PC-9 (cell line): ENCODE results near the gene NFAM1. TPM values are rescaled to one million over a fixed set of nuclear protein-coding genes. Genes with fewer than 3 reads are reported as not detected.

ENCODE experiments used
- BruUV-seq: library from RNA; stranded (reverse); fragments of 400-500 nt; replicated peaks from 2 replicates; lab custom pipeline; 2021; lab: Mats Ljungman, UMichigan
- CTCF ChIA-PET: fragments of 300-600 bp; sonication (Branson Sonifier 250); formaldehyde crosslinking; loops from one replicate; lab custom pipeline; 2022; ENCODE audit warnings: antibody characterized with exemption; lab: Charles Lee
- POLR2A ChIA-PET: fragments of 300-600 bp; sonication (Branson Sonifier 250); formaldehyde crosslinking; loops from one replicate; lab custom pipeline; 2022; ENCODE audit warnings: antibody characterized with exemption; ENCODE audit not compliant: unreplicated experiment; lab: Charles Lee
- DNase-seq, 2 experiments: peaks; one replicate each; pipeline versions ENCODE4 v3.0.0 to v3.0.0-alpha.2; 2015 to 2022; ENCODE audit warnings: mixed read lengths in 1 of 2
- H2AFZ ChIP-seq: fragments of 200-600 bp; sonication (generic); 2 replicates; pipeline ENCODE4 v1.8.1; 2017; ENCODE audit warnings: antibody characterized with exemption
- H3F3A ChIP-seq: fragments of 200-600 bp; sonication (generic); 2 replicates; pipeline ENCODE4 v1.8.1; 2017; ENCODE audit warnings: antibody characterized with exemption, mild to moderate bottlenecking, low read depth; ENCODE audit not compliant: insufficient read depth
- H3K27ac ChIP-seq: fragments of 200-600 bp; sonication (generic); 2 replicates; pipeline ENCODE4 v1.6.1; 2016; ENCODE audit warnings: mixed run types
- H3K27me3 ChIP-seq: fragments of 200-600 bp; sonication (generic); 2 replicates; pipeline ENCODE4 v1.6.1; 2016; ENCODE audit warnings: low read depth, mixed run types; ENCODE audit not compliant: insufficient read depth
- H3K36me3 ChIP-seq: fragments of 200-600 bp; sonication (generic); 2 replicates; pipeline ENCODE4 v1.6.1; 2016; ENCODE audit warnings: low read depth, mixed run types
- H3K4me1 ChIP-seq: fragments of 200-600 bp; sonication (generic); replicated peaks from 2 replicates; pipeline ENCODE4 v1.6.1; 2016; ENCODE audit warnings: mixed run types; ENCODE audit not compliant: insufficient read depth
- H3K4me2 ChIP-seq: fragments of 200-600 bp; sonication (generic); 2 replicates; pipeline ENCODE4 v1.6.1; 2017; ENCODE audit warnings: mixed run types
- H3K4me3 ChIP-seq: fragments of 200-600 bp; sonication (generic); 2 replicates; pipeline ENCODE4 v1.6.1; 2016; ENCODE audit warnings: mixed run types
- H3K79me2 ChIP-seq: fragments of 200-600 bp; sonication (generic); 2 replicates; pipeline ENCODE4 v1.6.1; 2017; ENCODE audit warnings: low read depth, mixed run types
- H3K9me2 ChIP-seq: fragments of 200-600 bp; sonication (generic); 2 replicates; pipeline ENCODE4 v1.8.1; 2017; ENCODE audit warnings: mild to moderate bottlenecking; ENCODE audit not compliant: insufficient read depth
- H3K9me3 ChIP-seq: fragments of 200-600 bp; sonication (generic); 2 replicates; pipeline ENCODE4 v1.8.1; 2016; ENCODE audit warnings: low read depth; ENCODE audit not compliant: insufficient read depth
- H4K20me1 ChIP-seq: fragments of 200-600 bp; sonication (generic); 2 replicates; pipeline ENCODE4 v1.8.1; 2017; ENCODE audit not compliant: insufficient read depth
- EZH2 ChIP-seq: fragments of 200-600 bp; sonication (generic); IDR thresholded peaks from 2 replicates; pipeline ENCODE4 v1.8.0; 2017; ENCODE audit warnings: antibody characterized with exemption, low read depth
- intact Hi-C: fragments of 100-400 bp; cut with micrococcal nuclease; formaldehyde crosslinking; loops from one replicate; pipeline ENCODE4 v1.10.0; 2022; ENCODE audit not compliant: unreplicated experiment
- total RNA-seq: library from RNA; stranded (reverse); gene quantifications from 2 replicates; pipeline ENCODE4 v1.2.3, GENCODE V29; 2021
- TF ChIP-seq, protein P1 (sequence below): fragments of 200-600 bp; sonication (generic); conservative IDR thresholded peaks from 2 replicates; pipeline ENCODE4 v1.6.1; 2017; ENCODE audit warnings: mixed run types, antibody characterized with exemption, mild to moderate bottlenecking, moderate library complexity

Gene NFAM1
- total RNA-seq, 1 experiment from 2014 or later, result not detected

DNA sequence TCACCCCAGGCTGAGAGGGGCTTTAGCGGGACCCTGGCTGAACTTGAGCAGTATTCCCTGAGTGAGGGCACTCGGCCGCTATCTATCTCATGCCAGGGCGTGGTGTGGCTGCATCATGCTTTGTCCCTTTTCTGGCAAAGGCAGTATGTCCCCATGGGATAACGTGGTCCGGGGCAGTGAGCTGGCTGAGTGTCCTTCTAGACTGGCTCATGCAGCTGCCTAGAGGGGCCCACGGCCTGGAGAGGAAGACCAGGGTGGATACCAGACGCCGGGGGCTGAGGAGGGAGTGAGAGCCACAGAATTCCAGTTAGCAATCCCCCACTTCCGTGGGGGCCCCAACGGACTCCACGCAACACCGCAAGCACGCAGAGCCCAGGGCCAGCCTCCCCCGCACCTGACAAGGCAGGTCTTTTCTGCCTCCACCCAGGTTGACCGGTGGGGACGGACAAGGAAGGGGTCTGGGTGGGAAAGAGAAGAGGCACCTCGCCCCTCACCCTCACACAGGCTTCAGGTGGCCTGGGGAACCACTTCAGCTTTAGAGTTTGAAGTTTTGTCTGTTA is 15.5 kb downstream of the NFAM1 start:
- no peaks in the 10 kb centered on the region for H3K36me3 ChIP-seq
- H3K4me3 ChIP-seq, result no peak overlapping the region
- H3K4me2 ChIP-seq, result no peak overlapping the region
- no peak overlapping the region for H3K27ac ChIP-seq
- H3K9me2 ChIP-seq, result no peaks in the 10 kb centered on the region
- no peak for DNase-seq
- no peaks in the 10 kb centered on the region for H3K9me3 ChIP-seq
- no peaks in the 10 kb centered on the region for H3F3A ChIP-seq
- H4K20me1 ChIP-seq, result no peaks in the 10 kb centered on the region
- BruUV-seq, result no TSS peak
- TF ChIP-seq, protein P1, sequence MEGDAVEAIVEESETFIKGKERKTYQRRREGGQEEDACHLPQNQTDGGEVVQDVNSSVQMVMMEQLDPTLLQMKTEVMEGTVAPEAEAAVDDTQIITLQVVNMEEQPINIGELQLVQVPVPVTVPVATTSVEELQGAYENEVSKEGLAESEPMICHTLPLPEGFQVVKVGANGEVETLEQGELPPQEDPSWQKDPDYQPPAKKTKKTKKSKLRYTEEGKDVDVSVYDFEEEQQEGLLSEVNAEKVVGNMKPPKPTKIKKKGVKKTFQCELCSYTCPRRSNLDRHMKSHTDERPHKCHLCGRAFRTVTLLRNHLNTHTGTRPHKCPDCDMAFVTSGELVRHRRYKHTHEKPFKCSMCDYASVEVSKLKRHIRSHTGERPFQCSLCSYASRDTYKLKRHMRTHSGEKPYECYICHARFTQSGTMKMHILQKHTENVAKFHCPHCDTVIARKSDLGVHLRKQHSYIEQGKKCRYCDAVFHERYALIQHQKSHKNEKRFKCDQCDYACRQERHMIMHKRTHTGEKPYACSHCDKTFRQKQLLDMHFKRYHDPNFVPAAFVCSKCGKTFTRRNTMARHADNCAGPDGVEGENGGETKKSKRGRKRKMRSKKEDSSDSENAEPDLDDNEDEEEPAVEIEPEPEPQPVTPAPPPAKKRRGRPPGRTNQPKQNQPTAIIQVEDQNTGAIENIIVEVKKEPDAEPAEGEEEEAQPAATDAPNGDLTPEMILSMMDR, result no peak
- no peak for TF ChIP-seq EZH2
- intact Hi-C loops, result no loop called here
- H3K79me2 ChIP-seq, result no peaks in the 10 kb centered on the region
- no peaks in the 10 kb centered on the region for H3K4me1 ChIP-seq
- POLR2A ChIA-PET, result no interaction called here
- CTCF ChIA-PET, result no interaction called here
- H3K27me3 ChIP-seq, result peaks cover 18% of the 10 kb centered on the region
- H2AFZ ChIP-seq, result no peak overlapping the region

DNA sequence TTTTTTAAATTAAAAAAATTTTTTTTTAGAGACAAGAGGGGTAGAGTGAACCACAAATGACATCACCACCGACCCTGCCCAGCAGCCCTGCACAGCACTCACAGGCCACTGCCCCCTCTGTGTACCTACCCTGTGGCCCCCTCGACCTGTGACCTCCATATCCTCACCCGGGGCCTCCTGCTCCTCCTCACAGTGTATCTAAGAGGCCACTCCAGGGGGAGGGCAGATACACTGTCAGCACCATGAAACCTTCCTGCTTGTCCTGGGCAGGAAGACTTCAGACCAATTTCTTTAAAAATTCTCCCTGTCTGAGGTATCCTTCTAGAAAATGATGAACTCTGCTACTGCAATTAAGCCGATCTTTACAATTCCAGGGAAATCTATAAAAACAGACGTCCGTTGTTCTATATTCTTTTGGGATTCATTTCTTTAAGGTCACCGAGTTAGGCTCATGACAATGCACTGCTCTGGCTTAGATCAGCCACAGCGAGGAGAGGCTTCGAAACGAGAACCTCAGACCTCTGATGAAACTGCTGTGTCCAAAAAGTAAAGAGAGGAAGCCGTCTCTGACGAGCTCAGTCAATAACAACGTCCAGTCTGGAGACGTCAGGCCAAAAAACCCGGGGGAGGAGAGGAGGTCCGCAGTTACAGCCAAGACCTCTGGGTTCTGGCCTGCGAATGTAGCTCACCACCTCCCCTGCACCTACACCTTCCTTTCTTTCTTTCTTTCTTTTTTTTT is 17.5 kb downstream of the NFAM1 start:
- Histone ChIP-seq H3K4me2 (no peak overlapping the region), H3K79me2 (no peaks in the 10 kb centered on the region)
- CTCF ChIA-PET, result interaction anchor here (0.5 to 0.6 kb wide), 2 partner anchors 51 to 1168 kb away, joined by 3 to 5 read pairs; no protein-coding TSS in a partner anchor

DNA sequence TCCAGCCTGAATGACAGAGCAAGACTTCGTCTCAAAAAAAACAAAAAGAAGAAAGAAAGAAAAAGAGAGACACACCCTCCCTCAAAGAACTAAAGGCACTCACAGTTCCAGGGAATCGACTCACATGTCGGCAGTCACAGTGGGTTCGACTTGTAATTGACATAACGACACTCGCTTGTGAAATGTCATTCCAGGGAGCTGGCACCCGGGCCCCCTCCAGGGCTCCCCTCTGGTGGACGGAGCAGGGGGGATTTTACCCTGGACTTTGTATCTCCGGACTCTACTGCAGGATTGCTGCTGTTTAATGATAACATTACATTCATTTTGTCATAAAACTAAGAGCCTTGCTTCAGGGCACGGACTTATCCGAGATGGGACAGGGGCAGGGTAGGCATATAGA is 18.2 kb downstream of the NFAM1 start:
- no TSS peak for BruUV-seq
- no peak for DNase-seq
- Histone ChIP-seq H3K79me2 (no peaks in the 10 kb centered on the region), H3K9me3 (no peaks in the 10 kb centered on the region), H3K4me2 (no peak overlapping the region), H3K9me2 (no peaks in the 10 kb centered on the region), H4K20me1 (no peaks in the 10 kb centered on the region), H3K36me3 (no peaks in the 10 kb centered on the region), H3K4me3 (no peak overlapping the region), H2AFZ (no peak overlapping the region), H3K4me1 (no peaks in the 10 kb centered on the region), H3K27ac (no peak overlapping the region), H3K27me3 (peaks cover 3% of the 10 kb centered on the region; the same call in 1 of the 2 replicates), H3F3A (no peaks in the 10 kb centered on the region)
- CTCF ChIA-PET, result interaction anchor here (0.5 kb wide), 1 partner anchor 50 kb away, joined by 5 read pairs; no protein-coding TSS in a partner anchor
- POLR2A ChIA-PET, result no interaction called here
- no peak for TF ChIP-seq EZH2
- TF ChIP-seq, protein P1, result no peak
- intact Hi-C loops, result no loop called here

More for the DNA sequence above, 17.5 kb downstream of the NFAM1 start:
- Histone ChIP-seq H4K20me1 (no peaks in the 10 kb centered on the region), H3K9me2 (no peaks in the 10 kb centered on the region), H3K4me1 (no peaks in the 10 kb centered on the region), H3K27ac (no peak overlapping the region), H2AFZ (no peak overlapping the region), H3F3A (no peaks in the 10 kb centered on the region), H3K27me3 (peaks cover 9% of the 10 kb centered on the region; the same call in 1 of the 2 replicates), H3K36me3 (no peaks in the 10 kb centered on the region), H3K4me3 (no peak overlapping the region), H3K9me3 (no peaks in the 10 kb centered on the region)
- DNase-seq, result no peak
- intact Hi-C loops, result no loop called here
- POLR2A ChIA-PET, result interaction anchor here (0.7 kb wide), 1 partner anchor 21 kb away, joined by 12 read pairs; no protein-coding TSS in a partner anchor
- TF ChIP-seq EZH2, result no peak
- TF ChIP-seq, protein P1, result no peak
- no TSS peak for BruUV-seq
